Endothelial cell of umbilical vein (primary cell): Measurements from ENCODE around the gene MAMDC2. TPM values are rescaled to one million over a fixed set of nuclear protein-coding genes. Genes with fewer than 3 reads are reported as not detected.

Source experiments
- BruUV-seq: library from RNA; stranded (reverse); fragments of 400-500 nt; replicated peaks from 2 replicates; lab custom pipeline; 2021; lab: Mats Ljungman, UMichigan
- CTCF ChIA-PET: fragments of 300-600, 350-600 bp; sonication (Branson Sonifier 250); formaldehyde crosslinking; loops from one replicate; lab custom pipeline; 2021; ENCODE audit warnings: antibody characterized with exemption, inconsistent platforms; lab: Charles Lee
- POLR2A ChIA-PET: fragments of 300-600, 350-600 bp; sonication (Branson Sonifier 250); formaldehyde crosslinking; loops from one replicate; lab custom pipeline; 2021; ENCODE audit warnings: antibody characterized with exemption, inconsistent platforms; lab: Charles Lee
- DNase-seq: peaks from one replicate; pipeline ENCODE4 v3.0.0-alpha.2; 2011; ENCODE audit warnings: low read depth, low spot score
- FAIRE-seq: peaks from 2 replicates; lab custom pipeline; 2011; peaks lifted over from hg19 to GRCh38; lab: Jason Lieb, UNC
- H2AFZ ChIP-seq: 2 replicates; pipeline ENCODE4 v1.6.0; 2012; ENCODE audit warnings: low read depth, low read length, control low read depth, inconsistent platforms
- H3K27ac ChIP-seq: 2 replicates; pipeline ENCODE4 v1.5.1; 2011; ENCODE audit warnings: low read depth, mild to moderate bottlenecking, control low read depth, low read length, moderate library complexity; ENCODE audit not compliant: insufficient read depth
- H3K27me3 ChIP-seq, 2 experiments: 2 replicates each; pipeline versions ENCODE4 v1.6.0 to v1.6.1; 2011; ENCODE audit warnings: low read length in 2 of 2, mixed read lengths in 1 of 2; ENCODE audit not compliant: control insufficient read depth in 2 of 2, insufficient read depth in 2 of 2
- H3K36me3 ChIP-seq, 2 experiments: 2 replicates in 1 of 2; 3 replicates in 1 of 2; pipeline ENCODE4 v1.5.1; 2011; ENCODE audit warnings: low read length in 2 of 2, mild to moderate bottlenecking in 1 of 2, moderate library complexity in 1 of 2; ENCODE audit not compliant: control insufficient read depth in 2 of 2, insufficient read depth in 2 of 2; ENCODE audit errors: extremely low read depth in 1 of 2
- H3K4me1 ChIP-seq: 3 replicates; pipeline ENCODE4 v1.5.1; 2011; ENCODE audit warnings: mild to moderate bottlenecking, low read length; ENCODE audit not compliant: control insufficient read depth, insufficient read depth; ENCODE audit errors: extremely low read depth
- H3K4me2 ChIP-seq: 2 replicates; pipeline ENCODE4 v1.6.1; 2011; ENCODE audit warnings: low read length, control low read depth, mixed read lengths; ENCODE audit not compliant: insufficient read depth
- H3K4me3 ChIP-seq, 3 experiments: fragments of 200-600 bp in 1 of 3; sonication (generic), shearing (Covaris generic) in 1 of 3; replicated peaks in 1 of 3; 2 replicates each; pipeline ENCODE4 v1.5.1; 2011 to 2016; ENCODE audit warnings: control low read depth in 3 of 3, low read length in 3 of 3, mild to moderate bottlenecking in 2 of 3, inconsistent platforms in 1 of 3, low read depth in 1 of 3, moderate library complexity in 1 of 3; ENCODE audit not compliant: insufficient read depth in 1 of 3
- H3K79me2 ChIP-seq: 2 replicates; pipeline ENCODE4 v1.6.0; 2012; ENCODE audit warnings: low read length, inconsistent platforms; ENCODE audit not compliant: control insufficient read depth, insufficient read depth
- H3K9ac ChIP-seq: replicated peaks from 2 replicates; pipeline ENCODE3; 2011; ENCODE audit warnings: low read length, control low read depth; ENCODE audit not compliant: insufficient read depth; ENCODE audit errors: extremely low read depth
- H3K9me1 ChIP-seq: replicated peaks from 3 replicates; pipeline ENCODE4 v1.6.0; 2011; ENCODE audit warnings: mild to moderate bottlenecking, low read length; ENCODE audit not compliant: control insufficient read depth, insufficient read depth; ENCODE audit errors: extremely low read depth
- H3K9me3 ChIP-seq: replicated peaks from 2 replicates; pipeline ENCODE4 v1.5.1; 2012; ENCODE audit warnings: low read length, inconsistent platforms; ENCODE audit not compliant: control insufficient read depth, insufficient read depth
- H4K20me1 ChIP-seq: replicated peaks from 2 replicates; pipeline ENCODE3; 2011; ENCODE audit warnings: mild to moderate bottlenecking, low read length; ENCODE audit not compliant: control insufficient read depth, insufficient read depth; ENCODE audit errors: extremely low read depth
- EZH2 ChIP-seq: IDR thresholded peaks from 2 replicates; pipeline ENCODE4 v1.6.1; 2012; ENCODE audit warnings: borderline replicate concordance, low read depth, mild to moderate bottlenecking, moderate library complexity, low read length, inconsistent platforms; ENCODE audit not compliant: severe bottlenecking
- FOS ChIP-seq: IDR thresholded peaks from 2 replicates; pipeline ENCODE4 v1.6.1; 2011; ENCODE audit warnings: mild to moderate bottlenecking, low read length, moderate library complexity, borderline replicate concordance; ENCODE audit not compliant: insufficient read depth
- GATA2 ChIP-seq: IDR thresholded peaks from 2 replicates; pipeline ENCODE4 v1.7.0; 2011; ENCODE audit warnings: low read depth, mild to moderate bottlenecking, moderate library complexity, mixed read lengths, low read length; ENCODE audit not compliant: insufficient read length, insufficient read depth
- JUN ChIP-seq: IDR thresholded peaks from 2 replicates; pipeline ENCODE4 v1.6.1; 2011; ENCODE audit warnings: borderline replicate concordance, low read depth; ENCODE audit not compliant: insufficient read length, insufficient read depth
- MYC ChIP-seq: IDR thresholded peaks from one replicate; pipeline ENCODE4 v1.6.1; 2011; ENCODE audit warnings: mild to moderate bottlenecking, low read depth, low read length
- POLR2A ChIP-seq: IDR thresholded peaks from 2 replicates; pipeline ENCODE4 v1.6.1; 2012; ENCODE audit warnings: low read depth, mild to moderate bottlenecking, control low read depth, low read length
- dilution Hi-C: fragments of 300-500 bp; cut with MboI; formaldehyde crosslinking; loops from one replicate; pipeline ENCODE4 v1.15.0; 2019; ENCODE audit warnings: low sequenced_read_pairs; ENCODE audit not compliant: extremely low pct_ligation_motif_present
- intact Hi-C: fragments of 100-400 bp; cut with micrococcal nuclease; formaldehyde crosslinking; loops from one replicate; pipeline ENCODE4 v1.10.0; 2022
- polyA plus RNA-seq, 4 experiments: library from polyadenylated mRNA; depleted of rRNA in 3 of 4; stranded (reverse) in 3 of 4; unstranded in 1 of 4; fragments of >200 nt; gene quantifications; 2 replicates each; pipeline versions ENCODE4 v1.2.1 to v1.2.3, GENCODE V29; 2011 to 2012; ENCODE audit warnings: missing spikeins in 1 of 4
- total RNA-seq: library from RNA; stranded (reverse); gene quantifications from 2 replicates; pipeline ENCODE4 v1.2.3, GENCODE V29; 2021

Gene MAMDC2
- total and polyA plus RNA-seq, 2 donors (not counting 3 experiments of a cell fraction or from before 2014, with no cell fraction given) = 0.60 to 1.1 TPM

DNA sequence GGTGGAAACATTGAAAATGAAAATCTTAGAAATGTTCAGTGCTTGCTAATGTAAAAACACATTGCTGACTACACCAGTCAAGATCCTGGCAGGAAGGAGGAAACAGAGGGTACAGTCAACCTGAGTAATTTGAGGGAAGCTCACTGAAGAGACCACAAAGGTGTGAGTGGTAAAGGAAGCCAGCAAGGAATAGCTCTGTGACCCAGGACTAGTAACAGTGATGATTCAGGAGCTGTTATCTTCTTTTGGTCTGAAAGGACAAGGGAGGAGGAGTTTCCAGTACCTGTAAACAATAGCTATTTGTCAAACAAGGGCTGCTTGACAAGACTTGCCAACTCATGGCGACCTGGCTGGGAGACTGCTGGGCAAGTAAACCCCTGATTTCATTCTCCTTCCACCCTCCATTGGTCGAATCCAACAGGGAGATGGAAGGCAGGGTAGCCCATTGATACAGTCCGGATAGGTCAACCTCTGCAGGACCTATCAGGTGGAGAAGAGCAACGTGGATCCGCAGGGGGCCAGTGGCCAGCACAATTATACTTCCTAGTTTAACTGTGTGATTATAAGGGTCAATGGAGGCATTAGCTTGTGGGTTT, 68.1 kb downstream of the MAMDC2 start:
- dilution Hi-C loops (loop anchor here (25.0 kb wide), 1 partner anchor 149 kb away; no protein-coding TSS in a partner anchor), intact Hi-C loops (loop anchor here (1.0 to 5.0 kb wide), 9 partner anchors 67 to 699 kb away; partner anchors contain the start of gene APBA1)
- ChIA-PET CTCF (interaction anchor here (1.0 to 8.2 kb wide), 50 partner anchors 9 to 690 kb away, joined by 3 to 597 read pairs (median 5); partner anchors contain the start of gene MAMDC2), POLR2A (no interaction called here)
- H2AFZ ChIP-seq = peak overlapping the region; percentile 9
- H3K9me3 ChIP-seq = no peaks in the 10 kb centered on the region
- H3K4me1 ChIP-seq = peaks cover 19% of the 10 kb centered on the region
- no peaks in the 10 kb centered on the region for H3K36me3 ChIP-seq
- H3K9me1 ChIP-seq = no peaks in the 10 kb centered on the region
- H3K79me2 ChIP-seq = no peaks in the 10 kb centered on the region
- H4K20me1 ChIP-seq = no peaks in the 10 kb centered on the region
- BruUV-seq = no TSS peak
- H3K4me2 ChIP-seq = no peak overlapping the region
- peak; percentile 45 for TF ChIP-seq FOS
- no peak for TF ChIP-seq MYC
- TF ChIP-seq GATA2 = no peak
- no peak overlapping the region for H3K4me3 ChIP-seq
- FAIRE-seq (no peak), DNase-seq (no peak)
- H3K27ac ChIP-seq = no peak overlapping the region
- H3K9ac ChIP-seq = no peak overlapping the region
- H3K27me3 ChIP-seq = peaks cover 3 to 4% of the 10 kb centered on the region in 2 experiments

- DNase-seq (peak; percentile 9), FAIRE-seq (peak; percentile 59)
- peaks cover 19% of the 10 kb centered on the region for H3K4me1 ChIP-seq
- intact Hi-C loops (loop anchor here (2.0 to 5.0 kb wide), 5 partner anchors 114 to 701 kb away; partner anchors contain the start of gene APBA1), dilution Hi-C loops (loop anchor here (25.0 kb wide), 1 partner anchor 151 kb away; no protein-coding TSS in a partner anchor)
- H3K9ac ChIP-seq = no peak overlapping the region
- H4K20me1 ChIP-seq = no peaks in the 10 kb centered on the region
- no peaks in the 10 kb centered on the region for H3K9me1 ChIP-seq
- ChIA-PET POLR2A (no interaction called here), CTCF (interaction anchor here (0.5 to 8.2 kb wide), 53 partner anchors 9 to 691 kb away, joined by 3 to 597 read pairs (median 5); partner anchors contain the start of genes APBA1 and MAMDC2)
- peak overlapping the region; percentile 36 for H2AFZ ChIP-seq
- H3K36me3 ChIP-seq = no peaks in the 10 kb centered on the region
- TF ChIP-seq JUN = no peak
- TF ChIP-seq EZH2 = no peak
- TF ChIP-seq GATA2 = no peak
- TF ChIP-seq POLR2A = no peak
- no peak for TF ChIP-seq MYC
- TF ChIP-seq FOS = no peak
- H3K4me3 ChIP-seq = no peak overlapping the region
- H3K4me2 ChIP-seq = peak overlapping the region; percentile 8
- no peaks in the 10 kb centered on the region for H3K9me3 ChIP-seq
- H3K79me2 ChIP-seq = no peaks in the 10 kb centered on the region
- H3K27ac ChIP-seq = no peak overlapping the region
- peaks cover 0 to 3% of the 10 kb centered on the region in 2 experiments for H3K27me3 ChIP-seq
- BruUV-seq = no TSS peak
These were observed 69.3 kb downstream of the MAMDC2 start for GRCh38 chr9:70112981-70113380.
